IMR-90 (cell line): ENCODE data around the gene ACHE.

ENCODE experiments used
- CTCF ChIP-seq: conservative IDR thresholded peaks from 2 replicates; pipeline ENCODE4 v1.5.1; 2012; ENCODE audit warnings: mild to moderate bottlenecking, low read depth, low read length, improper control_type of control experiment
- MAFK ChIP-seq: IDR thresholded peaks from 2 replicates; pipeline ENCODE4 v1.6.1; 2012; ENCODE audit warnings: low read depth, low read length, improper control_type of control experiment
- NFE2L2 ChIP-seq: fragments of 150-350 bp; IDR thresholded peaks from 2 replicates; pipeline ENCODE4 v1.6.1; 2016; ENCODE audit warnings: low read depth, mild to moderate bottlenecking, low read length
- USF2 ChIP-seq: fragments of 150-350 bp; IDR thresholded peaks from 2 replicates; pipeline ENCODE4 v1.6.1; 2017; ENCODE audit warnings: mild to moderate bottlenecking, antibody characterized with exemption, low read length, low read depth

GRCh38 chr7:100933734-100934133, 38.0 kb upstream of the ACHE start:
- TF ChIP-seq CTCF (no peak), MAFK (no peak), NFE2L2 (no peak), USF2 (no peak)
